SIG-M5 (cell line): ENCODE data around the gene RBM7.

Source experiments
- DNase-seq: peaks from one replicate; lab custom pipeline; 2025; lab: John Stamatoyannopoulos, UW

Gene RBM7

GRCh38 chr11:114448749-114449482, 48.5 kb downstream of the RBM7 start:
- DNase-seq, result no peak

- no peak for DNase-seq
These were observed 49.4 kb downstream of the RBM7 start for GRCh38 chr11:114449845-114450244.

GRCh38 chr11:114452399-114452798, 51.9 kb downstream of the RBM7 start:
- no peak for DNase-seq
